Measurements from ENCODE around the gene ANGPTL5.

GRCh38 chr11:101960231-101960630 is 43.9 kb upstream of the ANGPTL5 start:
- TF ChIP-seq CTCF (IDR thresholded peaks at IDR 0.05 in 8 of 11, conservative IDR thresholded peaks at IDR 0.05 in 3 of 11) = no peak
- TF ChIP-seq POLR2A (IDR thresholded peaks at IDR 0.05) = no peak
